Measurements from ENCODE around the gene PABPC3.

- TF ChIP-seq CTCF (conservative IDR thresholded peaks at IDR 0.05 in 1 of 2, IDR thresholded peaks at IDR 0.05 in 1 of 2; ENCODE audit: extremely low read depth in 1 of 2, insufficient read depth in 1 of 2, low read depth in 1 of 2, low read length in 2 of 2) (no peak), EZH2 (IDR thresholded peaks at IDR 0.05; ENCODE audit: borderline replicate concordance, low read length) (no peak)
Measured at GRCh38 chr13:25097426-25097825, 1.5 kb downstream of the PABPC3 start.
